SW 1271 (cell line): Measurements from ENCODE around the gene MORF4L1.
A peak's percentile ranks its signal among the peaks of the same experiment; 100 is the strongest.
"Not testable (repeated sequence)": the region's sequence is repeated elsewhere in the genome, so short reads cannot be mapped to it uniquely, and the experiment has no call there.

Source experiments
- DNase-seq, 2 experiments: peaks; one replicate each; lab custom pipeline; 2025; lab: John Stamatoyannopoulos, UW

The MORF4L1 gene

GRCh38 chr15:78925956-78926743 is 53.5 kb downstream of the MORF4L1 start:
- no peak for DNase-seq

GRCh38 chr15:78927077-78927790 is 54.5 kb downstream of the MORF4L1 start:
- DNase-seq, result no peak

- not testable (repeated sequence) for DNase-seq
Observed at GRCh38 chr15:78928176-78928575, 55.5 kb downstream of the MORF4L1 start.

- no peak for DNase-seq
Observed at GRCh38 chr15:78928616-78929093, 56.0 kb downstream of the MORF4L1 start.

- DNase-seq, result no peak
Observed at GRCh38 chr15:78929536-78930264, 57.0 kb downstream of the MORF4L1 start.

- peak in 1 of 2 experiments; percentile 30 for DNase-seq
Observed at GRCh38 chr15:78930577-78931388, 58.1 kb downstream of the MORF4L1 start.

- no peak for DNase-seq
Observed at GRCh38 chr15:78931439-78932257, 59.0 kb downstream of the MORF4L1 start.

- DNase-seq, result no peak
Observed at GRCh38 chr15:78932258-78932808, 59.6 kb downstream of the MORF4L1 start.

GRCh38 chr15:78933187-78933822 is 60.6 kb downstream of the MORF4L1 start:
- no peak for DNase-seq

- DNase-seq, result no peak
Observed at GRCh38 chr15:78933823-78934654, 61.3 kb downstream of the MORF4L1 start.

GRCh38 chr15:78934655-78935023 is 61.9 kb downstream of the MORF4L1 start:
- DNase-seq, result no peak

GRCh38 chr15:78937132-78937739 is 64.5 kb downstream of the MORF4L1 start:
- DNase-seq, result no peak

- no peak for DNase-seq
Observed at GRCh38 chr15:78938658-78939488, 66.2 kb downstream of the MORF4L1 start.

GRCh38 chr15:78942741-78943140 is 70.1 kb downstream of the MORF4L1 start:
- no peak for DNase-seq

- no peak for DNase-seq
Observed at GRCh38 chr15:78943692-78944091, 71.0 kb downstream of the MORF4L1 start.

GRCh38 chr15:78944202-78944625 is 71.5 kb downstream of the MORF4L1 start:
- no peak for DNase-seq

GRCh38 chr15:78944669-78945407 is 72.1 kb downstream of the MORF4L1 start, which contains the start of gene CTSH:
CTSH (minus strand) TSS chr15:78945046; CDS start chr15:78944981, 65 bp downstream.
- peak; percentile 21 to 53 for DNase-seq
